SH-SY5Y (cell line): Measurements from ENCODE around the gene GPHN.

Experiments used
- GATA2 ChIP-seq: IDR thresholded peaks from 2 replicates; pipeline ENCODE4 v1.6.1; 2011; ENCODE audit warnings: mild to moderate bottlenecking, low read depth, low read length
- GATA3 ChIP-seq: IDR thresholded peaks from 2 replicates; pipeline ENCODE4 v1.6.1; 2011; ENCODE audit warnings: low read depth, mild to moderate bottlenecking, low read length, moderate library complexity

Gene GPHN

DNA sequence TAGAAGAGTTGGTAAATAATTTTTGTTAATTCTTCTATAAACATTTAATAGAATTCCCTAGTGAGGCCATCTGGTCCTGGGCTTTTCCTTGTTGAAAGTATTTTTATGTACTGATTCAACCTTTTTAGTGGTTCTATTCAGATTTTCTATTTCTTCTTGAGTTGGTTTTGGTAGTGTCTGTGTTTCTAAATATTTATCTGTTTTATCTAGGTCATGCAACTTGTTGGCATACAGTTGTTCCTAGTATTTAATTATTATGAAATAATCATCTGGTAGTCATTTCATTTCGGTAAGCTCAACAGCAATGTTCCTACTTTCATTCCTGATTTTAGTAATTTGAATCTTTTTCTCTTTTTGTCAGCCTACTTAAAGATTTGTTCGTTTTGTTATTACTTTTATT lies 447.2 kb downstream of the GPHN start:
- no peak for TF ChIP-seq GATA3
- no peak for TF ChIP-seq GATA2

DNA sequence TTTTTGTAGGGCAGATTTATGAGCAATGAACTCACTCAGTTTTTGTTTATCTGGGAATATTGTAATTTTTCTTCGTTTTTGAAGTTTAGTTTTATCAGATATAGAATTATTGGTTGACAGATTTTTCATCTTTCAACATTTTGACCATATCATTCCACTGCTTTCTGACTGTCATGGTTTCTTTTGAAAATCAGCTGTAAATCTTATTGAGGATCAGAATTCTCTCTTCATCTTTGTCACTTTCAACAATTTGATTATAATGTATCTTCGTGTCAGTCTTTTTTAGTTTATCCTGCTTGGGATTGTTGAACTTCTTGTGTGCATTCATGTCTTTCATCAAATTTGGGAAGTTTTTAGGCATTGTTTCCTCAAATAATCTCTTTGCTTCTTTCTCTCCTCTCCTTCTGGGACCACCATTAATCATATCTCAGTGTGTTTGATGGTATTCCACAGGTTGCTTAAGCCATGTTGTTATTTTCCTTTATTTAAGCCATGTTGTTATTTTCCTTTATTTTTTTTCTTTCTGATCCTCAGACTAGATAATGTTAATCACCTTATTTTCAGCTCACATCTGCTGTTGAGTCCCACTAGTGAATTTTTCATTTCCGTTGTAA lies 451.6 kb downstream of the GPHN start:
- no peak for TF ChIP-seq GATA3
- TF ChIP-seq GATA2 = no peak

GRCh38 chr14:66965831-66966230 lies 457.9 kb downstream of the GPHN start:
- no peak for TF ChIP-seq GATA3
- no peak for TF ChIP-seq GATA2

GRCh38 chr14:66972469-66972868 lies 464.5 kb downstream of the GPHN start:
- TF ChIP-seq GATA2 = no peak
- TF ChIP-seq GATA3 = no peak

GRCh38 chr14:66974397-66975025 lies 466.6 kb downstream of the GPHN start:
- TF ChIP-seq GATA3 (no peak), GATA2 (no peak)

GRCh38 chr14:66975251-66975650 lies 467.3 kb downstream of the GPHN start:
- TF ChIP-seq GATA2 = no peak
- TF ChIP-seq GATA3 = no peak

- TF ChIP-seq GATA2 = no peak
- TF ChIP-seq GATA3 = no peak
Measured at GRCh38 chr14:66979101-66979974, 471.4 kb downstream of the GPHN start.

DNA sequence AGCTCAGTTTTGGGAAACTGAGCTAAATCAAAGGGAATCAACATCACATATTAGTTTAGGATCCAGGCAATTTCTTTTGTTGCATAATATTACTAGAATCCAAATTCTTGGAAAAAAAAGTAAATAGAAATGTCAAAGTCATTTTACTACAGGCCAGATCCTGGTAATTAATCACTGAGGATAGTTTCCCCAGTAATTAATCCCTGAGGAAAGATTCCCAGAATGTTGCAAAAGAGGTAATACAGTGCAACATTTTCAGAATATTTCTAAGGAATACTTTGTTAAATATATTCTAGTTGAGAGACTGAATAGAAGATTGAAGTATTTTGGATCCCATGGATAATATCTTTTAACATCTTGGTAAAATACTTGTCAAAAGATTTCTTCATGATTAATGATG lies 474.3 kb downstream of the GPHN start:
- TF ChIP-seq GATA3 = no peak

DNA sequence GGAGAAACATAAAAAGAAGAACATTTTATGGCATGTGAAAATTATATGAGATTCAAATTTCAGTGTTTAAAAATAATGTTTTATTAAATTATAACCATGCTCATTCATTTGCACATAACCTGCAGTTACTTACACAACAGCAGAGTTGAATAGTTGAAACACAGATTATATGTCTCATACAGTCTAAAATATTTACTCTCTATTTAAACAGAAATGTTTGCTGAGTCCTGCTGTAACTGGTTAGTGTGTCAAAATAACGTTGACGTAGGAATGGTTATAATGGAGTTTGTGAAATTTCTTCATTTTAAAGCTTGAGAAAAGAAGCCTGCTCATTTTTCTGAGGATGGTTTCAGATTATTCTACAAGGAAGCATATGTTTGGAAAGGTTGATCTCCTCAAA lies 484.8 kb downstream of the GPHN start:
- no peak for TF ChIP-seq GATA2
- no peak for TF ChIP-seq GATA3

- TF ChIP-seq GATA2 = no peak
- no peak for TF ChIP-seq GATA3
Measured at GRCh38 chr14:66993512-66993911, 485.6 kb downstream of the GPHN start.

GRCh38 chr14:66998013-66998412 lies 490.1 kb downstream of the GPHN start:
- TF ChIP-seq GATA3 (no peak), GATA2 (no peak)

DNA sequence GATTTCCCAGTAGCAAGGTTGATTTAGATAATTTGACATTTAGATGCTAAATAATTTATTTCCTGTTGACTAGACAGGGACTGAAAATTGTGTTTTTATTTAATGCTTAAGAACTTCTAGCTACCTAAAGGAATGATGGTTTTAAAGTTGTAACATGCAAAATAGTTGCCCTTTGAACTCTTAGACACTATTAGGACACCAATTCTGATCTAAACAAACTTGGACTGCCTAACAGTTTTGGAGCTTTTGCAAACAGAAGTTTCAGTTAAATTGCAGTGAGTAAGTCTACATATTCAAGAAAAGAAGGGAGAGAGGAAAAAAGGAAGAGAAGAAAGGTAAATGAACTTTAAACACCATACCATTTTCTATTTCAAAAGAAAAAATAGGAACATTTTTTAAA lies 492.0 kb downstream of the GPHN start:
- no peak for TF ChIP-seq GATA2
- no peak for TF ChIP-seq GATA3

GRCh38 chr14:67002994-67003753 lies 495.2 kb downstream of the GPHN start:
- no peak for TF ChIP-seq GATA3
- no peak for TF ChIP-seq GATA2

- no peak for TF ChIP-seq GATA2
- TF ChIP-seq GATA3 = no peak
Measured at GRCh38 chr14:67004521-67004920, 496.6 kb downstream of the GPHN start.
